ENCODE measurements around the gene OXLD1. TPM values are rescaled to one million over a fixed set of nuclear protein-coding genes. Genes with fewer than 3 reads are reported as not detected.
A peak's percentile ranks its signal among the peaks of the same experiment; 100 is the strongest.

OXLD1 gene
- total RNA-seq, 1 donor from 2014 or later, result 18.4 TPM

GRCh38 chr17:81647640-81648012 lies 18.8 kb downstream of the OXLD1 start:
- Histone ChIP-seq H3K4me1 (no peaks in the 10 kb centered on the region), H3K4me3 (peak overlapping the region; percentile 30), H3K36me3 (no peaks in the 10 kb centered on the region), H3K27me3 (ENCODE audit: low read depth) (peaks cover 61% of the 10 kb centered on the region), H3K27ac (replicated peaks) (no peak overlapping the region), H3K9me3 (replicated peaks) (no peaks in the 10 kb centered on the region)
- TF ChIP-seq CTCF (IDR thresholded peaks at IDR 0.05; ENCODE audit: borderline replicate concordance), result no peak
- no peak for DNase-seq
- intact Hi-C loops (cut with micrococcal nuclease), result no loop called here

- DNase-seq, result no peak
Observed at GRCh38 chr17:81646869-81647600, 19.4 kb downstream of the OXLD1 start.

GRCh38 chr17:81644976-81645952 lies 21.1 kb downstream of the OXLD1 start:
- Histone ChIP-seq H3K9me3 (replicated peaks) (no peaks in the 10 kb centered on the region), H3K4me1 (no peaks in the 10 kb centered on the region), H3K27me3 (ENCODE audit: low read depth) (peaks cover 39% of the 10 kb centered on the region), H3K27ac (replicated peaks) (no peak overlapping the region), H3K4me3 (no peak overlapping the region), H3K36me3 (no peaks in the 10 kb centered on the region)
- TF ChIP-seq CTCF (IDR thresholded peaks at IDR 0.05; ENCODE audit: borderline replicate concordance), result no peak
- intact Hi-C loops (cut with micrococcal nuclease), result no loop called here
- DNase-seq, result no peak

More at GRCh38 chr17:81646869-81647600, 19.4 kb downstream of the OXLD1 start:
- no peaks in the 10 kb centered on the region for H3K4me1 ChIP-seq
- intact Hi-C loops (cut with micrococcal nuclease), result no loop called here
- H3K27ac ChIP-seq (replicated peaks), result no peak overlapping the region
- peaks cover 57% of the 10 kb centered on the region for H3K27me3 ChIP-seq (ENCODE audit: low read depth)
- H3K36me3 ChIP-seq, result no peaks in the 10 kb centered on the region
- TF ChIP-seq CTCF (IDR thresholded peaks at IDR 0.05; ENCODE audit: borderline replicate concordance), result no peak
- H3K4me3 ChIP-seq, result no peak overlapping the region
- no peaks in the 10 kb centered on the region for H3K9me3 ChIP-seq (replicated peaks)

DNA sequence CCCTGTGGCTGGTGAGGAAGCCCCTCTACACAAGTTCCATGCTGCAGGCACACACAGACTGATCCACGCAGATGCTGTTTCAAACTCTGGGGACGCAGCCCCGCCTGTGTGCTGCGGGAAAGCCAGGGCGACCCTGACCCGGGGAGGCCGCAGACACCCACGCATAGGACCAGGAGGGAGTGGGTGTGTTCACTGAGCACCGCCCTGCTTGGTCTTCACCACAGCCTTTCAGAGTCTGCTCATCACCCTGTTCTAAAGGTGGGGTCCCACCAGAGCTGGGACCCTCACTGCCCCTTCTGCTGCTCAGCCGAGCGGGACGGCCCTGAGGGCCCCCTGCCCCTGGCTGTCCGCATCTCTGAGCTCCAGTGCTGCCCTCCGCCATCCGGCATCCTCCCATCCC lies 21.9 kb downstream of the OXLD1 start:
- no peaks in the 10 kb centered on the region for H3K4me1 ChIP-seq
- peaks cover 32% of the 10 kb centered on the region for H3K27me3 ChIP-seq (ENCODE audit: low read depth)
- intact Hi-C loops (cut with micrococcal nuclease), result no loop called here
- H3K36me3 ChIP-seq, result no peaks in the 10 kb centered on the region
- no peak for TF ChIP-seq CTCF (IDR thresholded peaks at IDR 0.05; ENCODE audit: borderline replicate concordance)
- H3K27ac ChIP-seq (replicated peaks), result no peak overlapping the region
- no peaks in the 10 kb centered on the region for H3K9me3 ChIP-seq (replicated peaks)
- DNase-seq, result no peak
- no peak overlapping the region for H3K4me3 ChIP-seq

DNA sequence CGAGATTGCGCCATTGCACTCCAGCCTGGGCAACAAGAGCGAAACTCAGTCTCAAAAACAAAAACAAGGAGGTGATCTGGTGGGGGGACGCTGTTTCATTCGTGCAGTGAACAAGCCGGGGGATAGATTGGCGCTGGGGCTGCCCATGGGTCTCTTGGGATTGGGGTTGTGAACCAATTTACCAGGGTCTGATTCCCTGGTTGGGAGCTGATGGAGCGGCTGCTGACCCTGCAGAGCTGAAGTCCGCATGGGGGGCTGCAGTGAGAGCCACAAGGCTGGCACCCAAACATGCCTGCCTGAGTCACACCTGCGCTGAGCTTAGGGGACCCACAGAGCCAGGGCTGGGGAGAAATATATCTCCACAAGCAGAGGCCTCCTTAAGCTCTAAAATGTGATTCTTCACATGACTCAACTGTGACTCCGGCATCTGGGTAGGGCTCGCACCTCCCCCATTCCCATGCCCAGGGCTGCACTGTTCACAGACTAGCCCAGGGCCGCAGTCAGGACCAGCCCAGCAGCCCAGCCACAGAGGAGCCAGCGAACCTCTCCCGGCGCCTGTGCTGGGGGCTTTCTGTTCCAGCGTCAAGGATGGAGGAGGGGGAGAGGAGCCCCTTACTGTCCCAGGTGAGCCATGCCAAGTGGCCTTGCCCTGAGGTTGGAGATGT lies 24.4 kb downstream of the OXLD1 start:
- Histone ChIP-seq H3K4me3 (no peak overlapping the region), H3K9me3 (replicated peaks) (no peaks in the 10 kb centered on the region), H3K27ac (replicated peaks) (no peak overlapping the region), H3K36me3 (no peaks in the 10 kb centered on the region), H3K4me1 (peaks cover 6% of the 10 kb centered on the region), H3K27me3 (ENCODE audit: low read depth) (peaks cover 6% of the 10 kb centered on the region)
- intact Hi-C loops (cut with micrococcal nuclease), result no loop called here
- no peak for DNase-seq
- no peak for TF ChIP-seq CTCF (IDR thresholded peaks at IDR 0.05; ENCODE audit: borderline replicate concordance)

All from left ventricle myocardium inferior (tissue), 1 donor.